Inflammatory macrophage treated with lipopolysaccharide for 1 hour (primary cell): ENCODE data around the gene WWP2.
"Not testable (repeated sequence)": the region's sequence is repeated elsewhere in the genome, so short reads cannot be mapped to it uniquely, and the experiment has no call there.

Experiments
- DNase-seq, 2 donors: peaks; one replicate each; pipeline ENCODE4 v3.0.0-alpha.2; 2020 to 2022

WWP2 gene

DNA sequence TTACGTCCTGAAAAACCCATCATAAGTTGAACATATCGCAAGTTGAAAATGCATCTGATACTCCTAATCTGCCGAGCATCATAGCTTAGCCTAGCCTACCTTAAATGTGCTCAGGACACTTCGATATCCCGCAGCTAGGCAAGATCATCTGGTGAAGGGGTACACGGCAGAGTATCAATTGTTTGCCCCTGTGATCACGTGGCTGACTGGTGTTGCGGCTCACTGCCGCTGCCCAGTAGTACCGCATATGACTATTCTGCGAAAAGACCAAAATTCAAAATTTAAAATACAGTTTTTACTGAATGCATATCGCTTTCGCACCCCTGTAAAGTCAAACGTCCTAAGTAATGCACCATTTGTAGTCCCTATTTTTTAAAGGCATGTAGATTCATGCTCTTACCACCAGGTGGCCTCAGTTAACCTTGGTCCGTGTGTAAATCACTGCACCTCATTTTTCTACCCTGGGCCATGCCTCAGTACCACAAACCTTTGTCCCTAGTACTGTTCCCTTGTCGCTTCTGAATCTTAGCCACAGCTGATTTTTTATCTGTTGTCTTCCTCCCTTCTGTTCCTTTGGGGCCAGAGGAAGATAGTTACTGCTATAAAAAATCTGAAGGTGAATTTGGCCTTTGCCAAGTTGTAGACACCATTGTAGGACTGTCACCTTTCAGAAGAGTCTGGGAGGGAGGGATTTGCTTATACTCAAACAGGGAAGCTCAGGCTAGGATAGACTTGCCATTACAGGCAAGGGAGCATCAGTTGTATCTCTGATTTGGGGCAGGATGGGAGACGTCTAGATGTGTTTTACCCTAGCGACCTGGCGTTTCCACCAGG lies 34.4 kb downstream of the WWP2 start:
- DNase-seq, result peak; percentile 35 to 60

DNA sequence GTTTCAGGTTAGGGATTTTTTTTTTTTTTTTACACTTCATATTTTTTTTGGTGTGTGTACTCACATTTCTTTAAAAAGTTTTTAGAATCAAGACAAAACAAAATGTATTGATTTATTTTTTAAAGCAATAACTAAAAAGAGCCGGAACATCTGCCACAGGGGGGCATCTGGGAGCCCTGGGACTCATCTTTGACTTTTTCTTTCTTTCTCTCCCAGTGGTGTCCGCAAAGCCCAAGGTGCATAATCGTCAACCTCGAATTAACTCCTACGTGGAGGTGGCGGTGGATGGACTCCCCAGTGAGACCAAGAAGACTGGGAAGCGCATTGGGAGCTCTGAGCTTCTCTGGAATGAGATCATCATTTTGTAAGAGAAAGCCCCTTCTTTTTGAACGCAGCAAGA lies 36.3 kb downstream of the WWP2 start:
- no peak for DNase-seq

DNA sequence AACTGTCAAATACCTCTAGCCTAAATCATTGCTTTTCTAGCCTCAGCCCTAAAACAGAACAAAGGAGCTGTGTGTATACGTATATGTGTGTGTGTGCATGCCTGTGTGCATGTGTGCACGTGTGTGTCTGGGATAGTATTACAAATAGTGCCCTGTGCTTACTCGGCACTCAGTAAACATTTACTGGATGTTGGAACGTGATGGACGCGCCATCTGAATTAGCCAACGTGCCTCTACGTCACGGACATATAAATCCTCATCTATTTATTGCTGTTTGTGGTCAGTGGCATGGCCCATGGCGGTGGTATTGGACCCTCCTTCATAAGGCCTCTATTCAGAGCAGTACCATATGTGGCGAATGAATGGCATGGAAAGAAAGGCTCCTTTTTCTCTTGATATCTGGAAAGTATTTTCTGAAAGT lies 37.5 kb downstream of the WWP2 start:
- no peak for DNase-seq

DNA sequence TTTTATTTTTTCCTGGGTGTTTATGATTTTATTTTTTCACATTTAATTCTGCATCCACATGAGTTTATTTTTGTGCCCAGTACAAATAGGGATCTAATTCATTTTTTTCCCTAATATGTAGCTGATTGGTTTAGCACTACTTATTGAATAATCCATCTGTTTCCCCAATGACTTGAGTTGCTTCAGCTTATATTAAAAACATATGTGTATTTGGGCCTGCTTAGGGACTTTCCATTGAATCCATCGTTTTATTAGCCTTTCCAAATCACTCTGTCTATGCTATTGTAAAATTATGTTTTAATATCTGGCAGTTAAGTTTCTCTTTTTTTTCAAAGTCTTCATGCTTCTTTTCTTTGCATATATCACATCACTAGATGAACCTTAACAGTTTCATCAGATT lies 42.2 kb downstream of the WWP2 start:
- DNase-seq, result no peak

DNA sequence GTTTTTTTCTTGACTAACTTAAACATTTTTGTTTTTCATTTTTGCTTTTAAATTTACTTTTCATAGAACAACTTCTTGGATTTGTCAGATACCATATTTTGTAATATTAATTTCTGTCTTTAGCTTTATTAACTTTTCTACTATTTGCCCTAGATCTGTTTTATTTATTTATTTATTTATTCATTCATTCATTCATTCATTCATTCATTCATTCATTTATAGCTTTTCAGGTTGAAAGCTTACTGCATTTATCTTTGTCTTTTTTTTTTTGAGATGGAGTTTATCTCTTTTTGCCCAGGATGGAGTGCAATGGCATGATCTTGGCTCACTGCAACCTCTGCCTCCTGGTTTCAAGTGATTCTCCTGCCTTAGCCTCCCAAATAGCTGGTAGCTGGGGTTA lies 44.6 kb downstream of the WWP2 start:
- DNase-seq, result not testable (repeated sequence)

DNA sequence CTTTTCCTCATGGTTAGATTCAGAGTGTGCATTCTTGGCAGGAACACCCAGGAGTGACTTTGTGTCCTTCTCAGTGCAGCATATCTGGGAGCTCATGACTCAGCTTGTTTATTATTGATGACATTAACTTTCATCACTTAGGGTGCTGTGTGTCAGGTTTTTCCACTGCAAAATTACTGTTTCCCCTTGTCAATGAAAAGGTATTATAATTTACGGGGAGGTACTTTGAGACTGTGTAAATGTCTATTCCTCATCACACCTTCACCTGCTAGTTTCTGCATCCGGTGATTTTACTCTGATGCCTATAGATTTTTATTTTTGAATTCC lies 50.5 kb downstream of the WWP2 start:
- DNase-seq, result no peak

DNA sequence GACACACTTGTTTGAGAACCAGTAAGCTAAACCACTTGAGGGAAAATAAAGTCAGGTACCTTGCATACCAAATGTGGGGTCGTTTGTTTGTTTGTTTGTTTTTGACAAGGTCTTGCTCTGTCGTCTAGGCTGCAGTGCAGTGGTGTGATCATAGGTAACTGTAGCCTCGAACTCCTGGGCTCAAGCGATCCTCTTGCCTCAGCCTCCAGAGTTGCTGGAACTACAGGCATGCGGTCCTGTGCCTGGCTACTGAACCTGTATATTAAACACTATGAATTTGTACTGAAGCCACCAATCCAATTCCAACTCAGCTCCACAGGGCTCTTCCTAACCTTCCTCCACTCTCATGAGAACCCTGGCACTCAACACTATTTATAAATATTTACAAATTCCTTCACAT lies 51.9 kb downstream of the WWP2 start:
- DNase-seq, result no peak

DNA sequence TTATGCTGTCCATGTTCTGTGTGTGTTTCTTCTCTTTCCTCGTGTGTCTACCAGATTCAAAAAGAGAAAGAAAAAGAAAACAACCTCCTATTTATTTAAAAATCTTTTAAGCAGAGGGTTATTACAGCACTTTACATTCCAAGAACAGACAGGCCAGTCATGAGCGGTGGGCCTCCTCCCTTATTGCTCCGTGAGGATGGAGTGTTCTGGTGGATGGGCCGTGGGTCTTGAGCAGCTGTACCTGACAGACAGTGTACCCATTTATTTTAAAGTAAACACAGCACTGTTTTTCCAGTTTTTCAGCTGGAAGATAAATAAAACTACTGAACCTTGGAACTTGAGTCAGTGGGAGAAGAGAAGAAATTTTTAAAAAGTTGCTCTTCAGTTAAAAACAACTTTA lies 52.4 kb downstream of the WWP2 start:
- DNase-seq, result no peak

DNA sequence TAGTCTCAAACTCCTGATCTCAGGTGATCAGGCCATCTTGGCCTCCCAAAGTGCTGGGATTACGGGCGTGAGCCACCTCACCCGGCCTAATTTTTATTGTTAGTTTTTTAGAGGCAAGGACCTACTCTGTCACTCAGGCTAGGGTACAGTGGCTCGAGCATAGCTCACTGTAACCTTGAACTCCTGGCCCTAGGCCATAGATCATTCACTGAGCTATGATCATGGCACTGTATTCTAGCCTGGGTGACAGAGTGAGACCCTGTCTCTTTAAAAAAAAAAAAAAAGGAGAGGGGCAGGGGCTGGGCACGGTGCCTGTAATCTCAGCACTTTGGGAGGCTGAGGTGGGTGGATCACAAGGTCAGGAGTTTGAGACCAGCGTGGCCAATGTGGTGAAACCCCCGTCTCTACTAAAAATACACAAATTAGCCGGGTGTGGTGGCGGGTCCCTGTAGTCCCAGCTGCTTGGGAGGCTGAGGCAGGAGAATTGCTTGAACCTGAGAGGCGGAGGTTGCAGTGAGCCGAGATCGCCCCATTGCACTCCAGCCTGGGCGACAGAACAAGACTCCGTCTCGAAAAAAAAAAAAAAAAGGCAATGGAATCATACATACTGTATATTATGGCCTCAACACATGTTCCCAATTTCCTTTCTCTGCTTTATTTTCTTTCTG lies 53.2 kb downstream of the WWP2 start:
- not testable (repeated sequence) for DNase-seq

DNA sequence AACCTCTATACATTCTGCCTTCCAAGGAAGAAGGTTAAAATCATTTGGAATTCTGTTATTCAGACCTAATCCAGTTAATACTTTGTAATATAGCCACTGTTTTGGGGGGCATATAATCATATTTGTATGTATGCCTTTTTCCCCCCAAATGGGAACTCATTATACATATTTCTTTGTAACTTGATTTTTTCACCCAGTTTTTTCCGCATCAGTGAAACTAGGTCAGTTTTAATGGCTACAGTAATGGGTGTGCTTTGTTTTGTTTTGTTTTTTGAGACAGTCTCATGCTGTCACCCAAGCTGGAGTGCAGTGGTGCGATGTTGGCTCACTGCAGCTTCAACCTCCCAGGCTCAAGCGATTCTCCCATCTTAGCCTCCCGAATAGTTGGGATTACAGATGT lies 54.9 kb downstream of the WWP2 start:
- DNase-seq, result no peak

DNA sequence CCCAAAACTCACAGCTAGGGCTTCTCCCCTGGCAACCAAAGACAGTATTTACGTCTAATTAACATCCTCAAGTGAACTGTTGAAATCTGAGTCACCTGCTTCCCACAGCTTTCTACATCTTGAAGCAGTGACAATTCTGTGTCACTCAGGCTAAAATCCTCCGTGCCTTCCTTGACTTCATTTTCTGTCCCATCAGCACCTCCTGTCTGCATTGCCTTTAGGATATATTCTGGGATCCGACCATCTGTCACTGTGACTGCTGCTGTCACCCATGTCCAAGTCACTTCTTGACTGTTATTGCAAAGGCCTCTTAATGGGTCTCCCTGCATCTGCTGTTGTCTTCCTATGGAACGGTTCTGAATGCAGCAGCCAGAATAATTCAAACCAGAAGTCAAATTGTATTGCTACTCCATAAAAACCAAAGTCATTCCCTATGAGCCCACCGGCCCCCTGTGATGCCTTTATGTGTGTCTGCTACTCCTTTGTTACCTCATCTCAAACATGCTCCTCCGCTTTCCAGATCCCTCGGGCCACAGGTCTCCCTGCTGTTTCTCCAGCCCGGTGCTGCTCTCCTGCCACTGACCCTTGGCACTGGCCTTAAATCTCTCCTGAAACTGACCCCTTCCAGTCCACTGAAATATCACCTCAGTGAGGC lies 56.9 kb downstream of the WWP2 start:
- no peak for DNase-seq

DNA sequence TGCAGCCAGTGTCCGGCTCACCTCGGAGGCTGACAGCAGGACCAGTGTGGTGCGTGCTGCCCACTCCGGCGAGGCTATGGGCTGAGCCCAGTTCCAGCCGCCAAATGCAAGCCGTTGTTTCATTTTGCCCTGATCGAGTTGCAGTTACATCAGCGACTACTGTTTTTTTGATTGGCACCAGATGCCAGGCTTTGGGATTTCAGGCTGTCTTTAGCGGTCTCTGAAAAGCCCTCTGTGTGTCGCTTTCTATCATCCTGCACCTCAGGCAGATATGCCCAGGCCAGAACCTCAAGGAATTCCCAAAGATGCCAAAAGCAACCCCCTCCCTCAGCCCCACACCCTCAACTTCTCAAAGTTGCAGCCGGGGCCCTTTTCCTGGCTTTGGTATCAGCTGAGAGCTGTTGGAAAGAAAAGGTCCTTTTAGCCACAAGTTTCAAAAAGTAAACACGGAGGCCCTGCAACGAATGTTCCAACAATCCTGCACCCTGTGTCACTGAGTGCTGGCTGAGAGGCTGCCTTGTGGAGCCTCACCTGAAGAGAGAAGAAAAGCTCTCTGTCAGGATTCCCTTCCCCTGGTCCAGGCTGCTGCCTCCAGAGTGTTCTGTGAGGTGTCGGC lies 58.9 kb downstream of the WWP2 start:
- no peak for DNase-seq

DNA sequence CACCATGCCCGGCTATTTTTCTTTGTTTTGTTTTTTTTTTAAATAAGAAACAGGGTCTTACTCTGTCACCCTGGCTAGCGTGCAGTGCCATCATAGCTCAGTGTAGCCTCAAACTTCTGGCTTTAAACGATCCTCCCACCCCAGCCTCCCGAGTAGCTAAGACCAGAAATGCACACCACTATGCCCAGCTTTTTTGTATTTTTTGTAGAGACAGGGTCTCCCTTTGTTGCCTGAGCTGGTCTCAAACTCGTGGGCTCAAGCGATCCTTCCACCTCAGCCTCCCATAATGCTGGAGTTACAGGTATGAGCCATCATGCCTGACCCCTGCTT lies 59.7 kb downstream of the WWP2 start:
- DNase-seq, result no peak

DNA sequence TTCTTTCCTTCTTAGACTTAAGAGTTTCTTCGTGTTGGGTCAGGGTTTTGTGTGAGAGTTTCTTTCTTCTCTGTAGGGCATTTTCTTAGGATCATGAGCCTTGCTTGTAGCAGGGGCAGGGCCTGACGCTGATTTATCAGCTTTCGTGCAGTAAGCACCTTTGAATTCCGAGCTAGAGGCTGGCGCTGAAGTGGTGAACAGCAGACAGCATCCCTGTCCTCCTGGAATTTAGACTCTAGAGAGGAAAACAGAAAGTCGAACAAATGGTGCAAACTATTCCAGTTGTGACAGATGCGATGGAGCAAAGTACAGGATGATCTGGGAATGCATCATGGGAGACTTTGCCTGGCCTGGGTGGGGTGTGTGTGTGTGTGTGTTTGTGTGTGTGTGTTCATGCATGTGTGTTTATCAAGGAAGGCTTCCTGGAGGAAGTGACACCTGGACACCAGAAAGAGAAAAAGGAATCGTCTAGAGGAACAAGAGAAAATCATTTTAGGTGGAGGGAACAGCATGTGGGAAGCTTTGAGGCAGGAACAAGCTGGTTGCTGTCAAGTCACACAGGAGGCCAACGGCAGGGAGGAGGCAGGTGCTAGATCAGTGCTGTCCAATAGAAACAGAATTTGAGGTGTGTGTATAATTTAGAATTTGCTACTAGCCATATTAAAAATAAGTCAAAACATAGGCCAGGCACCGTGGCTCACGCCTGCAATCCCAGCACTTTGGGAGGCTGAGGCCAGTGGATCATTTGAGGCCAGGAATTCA lies 60.2 kb downstream of the WWP2 start:
- DNase-seq, result no peak

DNA sequence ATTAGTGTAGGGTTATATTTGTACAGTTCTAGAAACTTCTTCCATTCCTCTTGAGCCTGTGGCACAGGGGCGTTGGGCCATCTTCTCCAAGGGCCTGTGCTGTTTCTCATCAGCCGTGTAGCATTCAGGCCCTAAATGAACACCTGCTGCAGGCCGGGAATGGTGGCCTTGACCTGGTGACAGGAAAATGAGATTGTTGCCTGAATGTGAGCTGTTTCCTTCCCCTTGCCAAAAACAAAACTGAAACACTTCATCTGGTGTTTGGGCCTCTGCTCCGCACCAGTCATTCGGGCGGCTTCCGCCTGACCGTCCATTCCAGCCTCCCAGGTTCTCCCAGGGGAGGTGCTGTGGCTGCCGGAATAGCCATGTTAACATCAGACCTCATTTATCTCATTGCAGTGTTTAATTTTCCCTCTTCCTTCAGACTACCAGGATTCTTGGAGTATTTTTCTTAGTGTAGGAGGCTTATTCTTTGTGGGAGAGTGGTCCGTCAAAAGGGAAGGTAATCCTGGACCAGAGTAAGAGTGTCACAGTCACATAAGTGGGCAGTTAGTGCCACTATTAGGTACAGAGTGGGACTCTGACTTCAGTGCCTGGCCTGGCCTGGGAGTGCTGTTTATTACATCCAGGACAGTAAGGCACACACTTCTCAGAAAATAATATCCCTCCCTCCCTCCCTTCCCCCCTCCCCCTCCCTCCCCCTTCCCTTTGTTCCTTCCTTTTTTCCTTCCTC lies 61.9 kb downstream of the WWP2 start:
- DNase-seq, result peak; percentile 1 to 9

DNA sequence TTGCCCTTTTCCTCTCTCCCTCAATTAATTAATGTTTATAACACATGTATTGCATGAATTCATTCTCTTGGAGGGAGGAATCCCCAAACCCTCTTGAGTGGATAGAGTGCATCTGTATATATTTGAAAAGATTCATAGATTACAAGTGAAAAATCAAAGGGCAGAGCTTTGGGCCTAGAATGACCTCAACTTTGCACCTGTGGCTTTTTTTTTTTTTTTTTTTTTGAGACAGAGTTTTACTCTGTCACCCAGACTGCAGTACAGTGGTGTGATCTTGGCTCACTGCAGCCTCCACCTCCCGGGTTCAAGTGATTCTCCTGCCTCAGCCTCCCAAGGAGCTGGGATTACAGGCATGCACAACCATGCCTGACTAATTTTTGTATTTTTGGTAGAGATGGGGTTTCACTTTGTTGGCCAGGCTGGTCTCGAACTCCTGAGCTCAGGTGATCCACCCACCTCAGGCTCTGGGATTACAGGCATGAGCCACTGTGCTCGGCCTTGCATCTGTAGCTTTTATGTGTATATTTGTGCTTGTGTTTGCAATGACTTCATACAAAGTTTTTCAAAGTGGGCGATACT lies 62.5 kb downstream of the WWP2 start:
- not testable (repeated sequence) for DNase-seq

DNA sequence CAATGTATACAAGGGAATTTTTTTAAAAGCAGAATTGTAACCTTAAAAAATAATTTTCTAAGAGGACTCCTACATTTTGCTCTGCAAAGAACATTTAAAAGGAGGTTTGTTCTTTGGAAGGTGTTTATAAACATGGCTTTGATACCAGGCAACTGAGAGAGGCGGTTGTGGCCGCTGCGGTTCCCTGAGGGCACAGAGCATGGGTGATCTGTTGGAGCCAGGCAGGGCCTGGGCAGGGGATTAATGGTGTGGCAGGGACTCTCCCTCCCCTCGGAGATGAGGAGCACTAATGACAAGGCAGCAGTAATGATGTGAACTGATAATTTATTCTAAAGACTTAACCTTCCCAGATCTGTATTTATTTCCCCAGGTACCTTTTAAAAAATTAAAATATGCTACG lies 65.4 kb downstream of the WWP2 start:
- DNase-seq, result no peak

DNA sequence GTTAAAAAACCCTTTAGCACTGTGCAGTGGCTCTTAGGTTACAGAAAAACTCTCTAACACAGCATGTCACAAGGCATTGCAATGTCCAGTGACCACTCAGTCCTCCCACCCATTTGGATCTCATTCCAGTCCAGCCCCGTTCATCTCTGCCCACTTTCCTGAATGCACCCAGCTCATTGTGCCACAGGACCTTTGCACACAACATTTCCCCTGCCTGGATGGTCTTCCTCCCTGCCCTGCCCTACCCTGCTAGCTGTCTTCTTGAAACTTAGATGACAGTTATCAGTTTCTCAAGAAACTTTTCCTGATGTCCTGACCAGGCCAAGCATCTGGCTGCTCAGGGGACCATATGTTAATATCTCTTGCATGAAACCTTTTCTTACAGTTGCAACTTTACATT lies 67.2 kb downstream of the WWP2 start:
- DNase-seq, result no peak

DNA sequence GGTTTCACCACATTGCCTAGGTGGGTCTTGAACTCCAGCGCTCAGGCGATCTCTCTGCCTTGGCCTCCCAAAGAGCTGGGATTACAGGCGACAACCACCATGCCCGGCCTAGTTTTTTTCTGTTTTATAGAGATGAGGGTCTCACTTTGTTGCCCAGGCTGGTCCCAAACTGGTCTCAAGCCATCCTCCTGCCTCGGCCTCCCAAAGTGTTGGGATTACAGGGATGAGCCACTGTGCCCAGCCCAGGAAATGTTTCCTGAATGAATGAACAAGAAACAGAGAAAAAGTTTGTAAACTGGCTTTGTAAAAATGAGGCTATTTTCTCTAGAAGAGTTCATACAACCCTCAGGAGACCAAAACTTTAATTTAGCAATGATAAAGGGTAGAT lies 68.0 kb downstream of the WWP2 start:
- no peak for DNase-seq

DNA sequence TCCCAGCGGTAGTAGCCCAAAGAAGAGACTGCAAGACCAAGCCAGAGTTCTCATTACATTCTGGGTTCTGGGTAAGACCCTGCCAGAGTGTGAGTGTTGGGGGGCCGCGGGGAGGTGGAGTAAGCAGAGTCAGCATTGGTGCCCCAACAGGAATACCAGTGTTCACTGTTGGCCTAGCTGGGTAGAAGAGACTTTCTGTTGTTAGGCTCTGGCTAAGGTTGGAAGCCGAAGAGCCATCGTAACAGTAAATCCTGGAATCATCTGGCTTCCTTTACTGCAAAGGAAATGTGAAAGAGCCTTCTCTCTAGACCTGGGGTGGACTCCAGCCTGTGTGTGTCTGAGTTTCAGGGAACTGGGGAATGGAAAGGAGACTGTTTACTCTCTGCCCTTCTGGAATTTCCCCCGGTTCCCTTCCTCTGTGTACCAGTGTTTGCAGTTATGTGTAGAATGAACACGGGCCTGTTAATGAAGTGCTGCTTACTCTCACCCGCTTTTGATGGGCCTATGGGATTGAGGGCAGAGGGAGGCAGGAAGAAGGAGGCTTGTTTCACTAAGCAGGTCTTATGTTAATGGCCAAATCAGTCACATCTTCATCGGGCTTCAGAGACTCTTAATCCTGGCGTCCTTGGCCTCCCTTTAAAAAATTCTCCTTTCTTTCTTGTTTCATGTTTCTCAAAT lies 68.5 kb downstream of the WWP2 start:
- no peak for DNase-seq
